Fibroblast of mammary gland (primary cell): Measurements from ENCODE around the gene PCMT1.
A peak's percentile ranks its signal among the peaks of the same experiment; 100 is the strongest.

Source experiments
- DNase-seq: peaks from one replicate; pipeline ENCODE4 v3.0.0-alpha.2; 2010; ENCODE audit warnings: low read depth
- H3K4me3 ChIP-seq: 2 replicates; pipeline ENCODE4 v1.5.1; 2011; ENCODE audit warnings: low read depth, mild to moderate bottlenecking, low read length, moderate library complexity; ENCODE audit not compliant: control insufficient read depth
- CTCF ChIP-seq: conservative IDR thresholded peaks from 2 replicates; pipeline ENCODE4 v1.5.1; 2011; ENCODE audit warnings: low read depth, low read length, inconsistent platforms; ENCODE audit not compliant: control insufficient read depth, insufficient read depth

The PCMT1 gene

GRCh38 chr6:149761438-149761837 is 11.9 kb downstream of the PCMT1 start:
- no peak for DNase-seq
- H3K4me3 ChIP-seq, result no peak overlapping the region
- TF ChIP-seq CTCF, result no peak

- H3K4me3 ChIP-seq, result no peak overlapping the region
- DNase-seq, result peak; percentile 69
- no peak for TF ChIP-seq CTCF
These were observed 14.3 kb downstream of the PCMT1 start for GRCh38 chr6:149763866-149764265.

- H3K4me3 ChIP-seq, result no peak overlapping the region
- no peak for TF ChIP-seq CTCF
- peak; percentile 90 for DNase-seq
These were observed 16.7 kb downstream of the PCMT1 start for GRCh38 chr6:149766156-149766769.

GRCh38 chr6:149769676-149770075 is 20.1 kb downstream of the PCMT1 start:
- DNase-seq, result no peak
- no peak overlapping the region for H3K4me3 ChIP-seq
- no peak for TF ChIP-seq CTCF

GRCh38 chr6:149771185-149771584 is 21.6 kb downstream of the PCMT1 start:
- no peak for DNase-seq

GRCh38 chr6:149771925-149772324 is 22.4 kb downstream of the PCMT1 start:
- H3K4me3 ChIP-seq, result no peak overlapping the region
- no peak for TF ChIP-seq CTCF
- DNase-seq, result no peak

More at GRCh38 chr6:149771185-149771584, 21.6 kb downstream of the PCMT1 start:
- no peak for TF ChIP-seq CTCF
- H3K4me3 ChIP-seq, result no peak overlapping the region

- no peak overlapping the region for H3K4me3 ChIP-seq
- no peak for TF ChIP-seq CTCF
- DNase-seq, result no peak
These were observed 28.1 kb downstream of the PCMT1 start for GRCh38 chr6:149777624-149778023.
